GM21367 (cell line): ENCODE results near the gene CNOT3.

Source experiments
- ATAC-seq: cut with Tn5 transposase; IDR thresholded peaks from one replicate; pipeline ENCODE4 v1.9.1; 2021; ENCODE audit not compliant: unreplicated experiment

The CNOT3 gene

GRCh38 chr19:54115109-54116063 is 22.2 kb upstream of the CNOT3 start, which contains the start of the genes PRPF31 and TFPT:
Gene PRPF31 (plus strand): TSS chr19:54115754. CDS start chr19:54118279, 2,525 bp downstream.
Gene TFPT (minus strand): TSS chr19:54115657. CDS start chr19:54115269, 388 bp downstream.
- ATAC-seq, result peak; percentile 70

GRCh38 chr19:54121259-54121658 is 16.3 kb upstream of the CNOT3 start:
- no peak for ATAC-seq

GRCh38 chr19:54123682-54124081 is 13.9 kb upstream of the CNOT3 start:
- ATAC-seq, result no peak

- ATAC-seq, result no peak
Observed at GRCh38 chr19:54124393-54124792, 13.2 kb upstream of the CNOT3 start.

- no peak for ATAC-seq
Observed at GRCh38 chr19:54125713-54126112, 11.8 kb upstream of the CNOT3 start.

GRCh38 chr19:54127688-54128440 is 9.7 kb upstream of the CNOT3 start:
- ATAC-seq, result no peak

- ATAC-seq, result no peak
Observed at GRCh38 chr19:54128441-54128725, 9.2 kb upstream of the CNOT3 start.

- ATAC-seq, result no peak
Observed at GRCh38 chr19:54128796-54129616, 8.6 kb upstream of the CNOT3 start.

GRCh38 chr19:54129617-54129996 is 8.0 kb upstream of the CNOT3 start:
- ATAC-seq, result no peak

- ATAC-seq, result no peak
Observed at GRCh38 chr19:54133312-54133956, 4.1 kb upstream of the CNOT3 start.

GRCh38 chr19:54133957-54134590 is 3.5 kb upstream of the CNOT3 start:
- no peak for ATAC-seq

- ATAC-seq, result no peak
Observed at GRCh38 chr19:54136086-54136863, 1.3 kb upstream of the CNOT3 start.

- peak; percentile 66 for ATAC-seq
Observed at GRCh38 chr19:54136864-54137698, 481 bp upstream of the CNOT3 start.

- ATAC-seq, result no peak
Observed at GRCh38 chr19:54138489-54139256, 1.1 kb downstream of the CNOT3 start.

GRCh38 chr19:54141356-54141755 is 3.8 kb downstream of the CNOT3 start:
- no peak for ATAC-seq

- no peak for ATAC-seq
Observed at GRCh38 chr19:54142166-54142780, 4.7 kb downstream of the CNOT3 start.

GRCh38 chr19:54145541-54146158 is 8.1 kb downstream of the CNOT3 start:
- ATAC-seq, result no peak
